GM13977 (cell line): ENCODE measurements around the gene OSM.
"Not testable (repeated sequence)": the region's sequence is repeated elsewhere in the genome, so short reads cannot be mapped to it uniquely, and the experiment has no call there.

ENCODE experiments used
- DNase-seq: peaks from one replicate; pipeline ENCODE4 v3.0.0; 2012; ENCODE audit warnings: low spot score
- in situ Hi-C: fragments of 300-500 bp; cut with MboI; formaldehyde crosslinking; loops from one replicate; pipeline ENCODE4 v1.12.0; 2022; ENCODE audit warnings: low sequenced_read_pairs, low pct_unique_long_range_greater_than_20kb, mixed read lengths, inconsistent platforms; ENCODE audit not compliant: unreplicated experiment
- TF ChIP-seq, protein P1 (sequence below): IDR thresholded peaks from 2 replicates; pipeline ENCODE4 v1.5.1; 2012; ENCODE audit warnings: mild to moderate bottlenecking, control low read depth; ENCODE audit not compliant: insufficient read depth; ENCODE audit errors: extremely low read depth, missing control alignments

The OSM gene

DNA sequence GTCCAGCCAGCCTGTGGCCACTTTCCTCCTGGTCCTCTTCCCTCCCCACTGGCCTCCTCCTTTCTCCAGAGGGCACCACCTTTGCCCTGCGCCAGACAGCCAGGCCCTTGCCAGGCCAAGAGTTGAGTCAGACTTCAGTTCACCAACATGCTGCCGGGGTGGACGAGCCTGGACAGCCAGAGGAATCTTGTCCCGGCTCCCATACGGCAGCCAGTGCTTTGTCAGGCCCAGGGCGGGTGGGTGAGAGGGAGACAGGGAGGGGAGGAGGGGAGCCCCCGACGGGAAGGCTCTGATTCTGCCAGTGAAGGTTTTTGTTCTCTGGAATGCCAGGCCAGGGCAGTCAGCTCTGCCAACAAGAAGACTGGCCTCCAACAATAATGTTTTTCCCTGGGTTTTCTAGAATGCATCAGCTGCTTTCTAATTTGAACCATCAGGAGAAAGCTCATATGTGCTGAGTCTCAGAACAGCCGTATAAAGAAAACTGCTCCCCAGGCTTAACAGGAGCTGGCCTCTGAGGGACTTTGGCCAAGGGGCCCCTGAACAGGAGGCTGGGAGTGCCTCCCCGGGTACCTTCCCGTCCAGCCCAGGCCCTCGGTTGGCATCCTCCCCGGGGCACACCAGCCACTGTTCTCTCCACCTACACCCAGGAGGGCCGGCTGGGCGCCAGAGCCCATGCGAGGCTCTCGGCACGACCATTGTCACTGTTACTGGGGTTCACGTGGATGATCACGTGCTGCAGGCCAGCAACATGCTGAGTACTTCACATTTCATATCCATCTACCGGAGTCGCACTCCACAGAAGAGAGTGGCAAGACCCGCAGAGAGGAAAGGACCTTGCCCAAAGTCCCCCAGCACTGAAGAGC, 48.7 kb downstream of the OSM start:
- DNase-seq, result no peak
- TF ChIP-seq, protein P1, sequence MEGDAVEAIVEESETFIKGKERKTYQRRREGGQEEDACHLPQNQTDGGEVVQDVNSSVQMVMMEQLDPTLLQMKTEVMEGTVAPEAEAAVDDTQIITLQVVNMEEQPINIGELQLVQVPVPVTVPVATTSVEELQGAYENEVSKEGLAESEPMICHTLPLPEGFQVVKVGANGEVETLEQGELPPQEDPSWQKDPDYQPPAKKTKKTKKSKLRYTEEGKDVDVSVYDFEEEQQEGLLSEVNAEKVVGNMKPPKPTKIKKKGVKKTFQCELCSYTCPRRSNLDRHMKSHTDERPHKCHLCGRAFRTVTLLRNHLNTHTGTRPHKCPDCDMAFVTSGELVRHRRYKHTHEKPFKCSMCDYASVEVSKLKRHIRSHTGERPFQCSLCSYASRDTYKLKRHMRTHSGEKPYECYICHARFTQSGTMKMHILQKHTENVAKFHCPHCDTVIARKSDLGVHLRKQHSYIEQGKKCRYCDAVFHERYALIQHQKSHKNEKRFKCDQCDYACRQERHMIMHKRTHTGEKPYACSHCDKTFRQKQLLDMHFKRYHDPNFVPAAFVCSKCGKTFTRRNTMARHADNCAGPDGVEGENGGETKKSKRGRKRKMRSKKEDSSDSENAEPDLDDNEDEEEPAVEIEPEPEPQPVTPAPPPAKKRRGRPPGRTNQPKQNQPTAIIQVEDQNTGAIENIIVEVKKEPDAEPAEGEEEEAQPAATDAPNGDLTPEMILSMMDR, result no peak
- in situ Hi-C loops, result no loop called here

DNA sequence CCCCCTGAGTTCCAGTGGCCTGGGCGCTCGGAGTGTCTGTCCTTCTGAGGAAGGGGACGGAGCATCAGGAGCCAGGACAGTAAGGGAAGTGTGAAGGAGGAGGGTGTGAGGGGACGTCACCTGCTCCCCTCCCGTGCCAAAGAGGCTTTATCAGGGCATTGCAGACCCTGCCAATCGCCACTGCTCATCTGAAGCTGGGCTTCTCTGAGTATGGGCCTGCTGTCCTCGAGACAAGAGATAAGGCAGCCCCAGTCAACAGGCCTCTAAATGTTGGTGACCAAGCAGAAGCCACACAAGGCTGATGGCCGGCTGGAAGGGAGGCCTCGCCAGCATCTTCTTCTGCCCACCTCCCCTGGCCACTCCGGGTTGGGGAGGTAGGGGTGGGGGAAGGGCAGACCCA, 49.9 kb downstream of the OSM start:
- TF ChIP-seq, protein P1, result no peak
- no peak for DNase-seq
- in situ Hi-C loops, result no loop called here

DNA sequence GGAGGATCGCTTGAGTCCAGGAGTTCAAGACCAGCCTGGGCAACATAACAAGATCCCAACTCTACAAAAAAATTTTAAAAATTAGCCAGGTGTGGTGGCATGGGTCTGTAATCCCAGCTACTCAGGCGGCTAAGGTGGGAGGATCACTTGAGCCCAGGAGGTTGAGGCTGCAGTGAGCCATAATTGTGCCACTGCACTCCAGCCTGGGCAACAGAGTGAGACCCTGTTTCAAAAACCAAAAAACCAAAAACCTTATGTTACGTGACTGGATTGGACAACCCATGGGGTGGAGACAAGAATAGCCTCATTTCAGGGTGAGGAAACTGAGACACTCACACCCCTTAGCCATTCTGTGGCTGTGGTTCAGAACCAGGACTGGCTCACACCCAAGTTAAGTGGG, 50.4 kb downstream of the OSM start:
- in situ Hi-C loops, DNase-seq: not testable (repeated sequence)

DNA sequence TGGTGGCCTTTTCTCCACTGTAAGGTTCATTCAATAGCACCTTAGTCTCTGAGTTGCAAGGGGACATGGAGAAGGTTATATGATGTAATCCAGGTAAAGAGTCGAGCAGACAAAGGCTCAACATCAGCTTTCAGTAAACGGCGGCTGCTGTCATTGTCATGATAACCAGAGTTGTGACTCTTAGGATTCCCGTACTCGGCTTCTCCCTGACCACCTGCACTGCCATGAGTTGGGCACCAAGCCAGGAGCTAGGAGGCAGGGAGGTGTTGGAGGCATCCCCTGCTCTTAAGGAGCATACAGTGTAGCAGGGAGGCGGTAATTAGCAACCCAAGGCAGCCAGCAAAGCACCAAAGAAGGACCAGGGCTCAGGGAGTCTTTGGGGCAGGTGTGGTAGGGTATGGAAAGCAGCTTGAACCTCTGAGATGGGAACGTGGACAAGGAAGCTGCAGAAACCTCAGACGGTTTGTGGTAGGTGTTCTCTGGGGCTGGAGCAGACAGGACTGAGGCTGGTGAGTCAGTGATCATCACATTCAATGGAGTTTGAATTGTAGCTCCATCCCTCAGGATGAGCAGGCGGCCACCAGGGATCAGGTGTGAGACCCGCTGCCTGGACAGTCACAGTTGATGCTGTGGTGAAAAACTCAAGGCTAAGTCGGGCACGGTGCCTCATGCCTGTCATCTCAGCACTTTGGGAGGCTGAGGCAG, 51.8 kb downstream of the OSM start:
- in situ Hi-C loops, result no loop called here
- no peak for DNase-seq
- TF ChIP-seq, protein P1, result no peak

DNA sequence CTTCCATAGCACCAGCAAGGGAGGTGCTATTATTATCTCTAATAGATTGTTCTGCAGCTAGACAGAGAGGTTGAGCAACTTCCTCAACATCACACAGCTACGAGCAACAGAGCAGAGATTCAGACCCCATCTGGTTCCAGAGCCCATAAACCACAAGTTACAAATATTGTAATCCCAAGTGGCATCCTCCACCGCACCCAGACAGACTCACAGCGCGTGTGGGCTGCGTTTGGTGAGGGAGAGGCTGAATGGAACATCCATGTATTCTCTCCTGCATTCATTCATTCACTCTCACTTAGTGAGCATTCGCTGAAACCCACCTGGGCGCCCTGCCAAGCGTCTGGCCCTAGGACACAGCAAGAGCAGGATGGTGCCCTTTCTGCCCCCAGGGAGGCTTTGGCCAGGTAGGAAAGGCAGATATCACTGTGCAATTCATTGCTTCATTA, 53.6 kb downstream of the OSM start:
- TF ChIP-seq, protein P1, result no peak
- DNase-seq, result no peak
- in situ Hi-C loops, result no loop called here
